Measurements from ENCODE around the gene PPP1R11. TPM values are rescaled to one million over a fixed set of nuclear protein-coding genes. Genes with fewer than 3 reads are reported as not detected.

The PPP1R11 gene
- total and polyA plus RNA-seq, 9 of the 15 experiments (the other 6 are each of a cell fraction or from before 2014, with no cell fraction given): 17.8 to 94.8 (median 44.6) TPM

DNA sequence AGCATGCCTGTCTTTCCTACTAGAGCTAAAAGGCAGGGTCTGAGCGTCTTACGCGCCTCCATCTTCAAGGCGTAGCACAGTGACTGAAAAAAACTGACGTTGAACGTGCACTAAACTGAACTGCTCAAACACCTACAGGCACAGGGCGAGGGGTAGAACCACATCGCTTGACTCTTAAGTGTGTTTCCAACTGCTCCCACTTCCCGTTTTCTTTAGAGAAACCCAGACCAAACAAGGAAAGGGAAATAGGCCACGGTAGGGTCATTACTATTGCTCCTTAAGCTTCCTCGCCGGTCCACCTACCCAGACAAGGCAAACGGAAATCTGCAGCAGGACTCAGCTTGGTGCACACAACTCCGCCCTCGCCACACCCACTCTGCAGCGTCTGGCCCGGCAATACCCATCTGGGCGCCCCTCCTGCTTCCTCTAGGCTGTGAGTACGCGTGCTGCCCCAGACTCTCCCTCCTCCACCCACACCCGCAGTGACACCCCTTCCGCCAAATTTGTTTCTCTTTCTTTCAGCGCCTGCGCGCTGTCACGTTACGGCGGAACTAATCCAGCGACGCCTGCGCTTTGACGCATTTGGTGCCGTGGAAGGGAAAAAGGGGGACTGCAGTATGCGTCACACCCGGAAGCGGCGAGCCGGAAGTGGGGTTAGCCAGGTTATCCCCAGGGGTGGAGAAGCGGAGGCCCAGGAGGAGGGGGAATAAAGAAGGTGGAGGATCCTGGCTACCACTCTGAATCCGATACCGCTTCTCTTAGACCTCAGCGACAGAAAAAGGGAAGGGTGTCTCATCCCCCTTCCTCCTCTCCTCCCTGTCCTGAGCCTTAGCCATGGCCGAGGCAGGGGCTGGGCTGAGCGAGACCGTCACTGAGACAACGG lies at the start of gene PPP1R11 (continued):
- TF ChIP-seq, protein P1, sequence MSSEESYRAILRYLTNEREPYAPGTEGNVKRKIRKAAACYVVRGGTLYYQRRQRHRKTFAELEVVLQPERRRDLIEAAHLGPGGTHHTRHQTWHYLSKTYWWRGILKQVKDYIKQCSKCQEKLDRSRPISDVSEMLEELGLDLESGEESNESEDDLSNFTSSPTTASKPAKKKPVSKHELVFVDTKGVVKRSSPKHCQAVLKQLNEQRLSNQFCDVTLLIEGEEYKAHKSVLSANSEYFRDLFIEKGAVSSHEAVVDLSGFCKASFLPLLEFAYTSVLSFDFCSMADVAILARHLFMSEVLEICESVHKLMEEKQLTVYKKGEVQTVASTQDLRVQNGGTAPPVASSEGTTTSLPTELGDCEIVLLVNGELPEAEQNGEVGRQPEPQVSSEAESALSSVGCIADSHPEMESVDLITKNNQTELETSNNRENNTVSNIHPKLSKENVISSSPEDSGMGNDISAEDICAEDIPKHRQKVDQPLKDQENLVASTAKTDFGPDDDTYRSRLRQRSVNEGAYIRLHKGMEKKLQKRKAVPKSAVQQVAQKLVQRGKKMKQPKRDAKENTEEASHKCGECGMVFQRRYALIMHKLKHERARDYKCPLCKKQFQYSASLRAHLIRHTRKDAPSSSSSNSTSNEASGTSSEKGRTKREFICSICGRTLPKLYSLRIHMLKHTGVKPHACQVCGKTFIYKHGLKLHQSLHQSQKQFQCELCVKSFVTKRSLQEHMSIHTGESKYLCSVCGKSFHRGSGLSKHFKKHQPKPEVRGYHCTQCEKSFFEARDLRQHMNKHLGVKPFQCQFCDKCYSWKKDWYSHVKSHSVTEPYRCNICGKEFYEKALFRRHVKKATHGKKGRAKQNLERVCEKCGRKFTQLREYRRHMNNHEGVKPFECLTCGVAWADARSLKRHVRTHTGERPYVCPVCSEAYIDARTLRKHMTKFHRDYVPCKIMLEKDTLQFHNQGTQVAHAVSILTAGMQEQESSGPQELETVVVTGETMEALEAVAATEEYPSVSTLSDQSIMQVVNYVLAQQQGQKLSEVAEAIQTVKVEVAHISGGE (CRISPR knock-in tag; IDR thresholded peaks at IDR 0.05): peak; percentile 92 to 99 (median 97); a peak in 5 of 6 replicates
- TF ChIP-seq IFI16 (CRISPR knock-in tag; IDR thresholded peaks at IDR 0.05): no peak
- TF ChIP-seq SAP30 (IDR thresholded peaks at IDR 0.05; ENCODE audit: borderline replicate concordance, insufficient read depth, low read depth, low read length, poor library complexity, severe bottlenecking): peak; percentile 58
- TF ChIP-seq, protein P2, sequence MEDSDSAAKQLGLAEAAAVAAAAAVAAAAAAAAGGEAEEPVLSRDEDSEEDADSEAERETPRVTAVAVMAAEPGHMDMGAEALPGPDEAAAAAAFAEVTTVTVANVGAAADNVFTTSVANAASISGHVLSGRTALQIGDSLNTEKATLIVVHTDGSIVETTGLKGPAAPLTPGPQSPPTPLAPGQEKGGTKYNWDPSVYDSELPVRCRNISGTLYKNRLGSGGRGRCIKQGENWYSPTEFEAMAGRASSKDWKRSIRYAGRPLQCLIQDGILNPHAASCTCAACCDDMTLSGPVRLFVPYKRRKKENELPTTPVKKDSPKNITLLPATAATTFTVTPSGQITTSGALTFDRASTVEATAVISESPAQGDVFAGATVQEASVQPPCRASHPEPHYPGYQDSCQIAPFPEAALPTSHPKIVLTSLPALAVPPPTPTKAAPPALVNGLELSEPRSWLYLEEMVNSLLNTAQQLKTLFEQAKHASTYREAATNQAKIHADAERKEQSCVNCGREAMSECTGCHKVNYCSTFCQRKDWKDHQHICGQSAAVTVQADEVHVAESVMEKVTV (CRISPR knock-in tag; IDR thresholded peaks at IDR 0.05): no peak
- TF ChIP-seq ZSCAN32 (CRISPR knock-in tag; IDR thresholded peaks at IDR 0.05): peak; percentile 45; the same call in 1 of the 2 replicates
- no peak for TF ChIP-seq PYGO2 (tag; IDR thresholded peaks at IDR 0.05)
- TF ChIP-seq, protein P3, sequence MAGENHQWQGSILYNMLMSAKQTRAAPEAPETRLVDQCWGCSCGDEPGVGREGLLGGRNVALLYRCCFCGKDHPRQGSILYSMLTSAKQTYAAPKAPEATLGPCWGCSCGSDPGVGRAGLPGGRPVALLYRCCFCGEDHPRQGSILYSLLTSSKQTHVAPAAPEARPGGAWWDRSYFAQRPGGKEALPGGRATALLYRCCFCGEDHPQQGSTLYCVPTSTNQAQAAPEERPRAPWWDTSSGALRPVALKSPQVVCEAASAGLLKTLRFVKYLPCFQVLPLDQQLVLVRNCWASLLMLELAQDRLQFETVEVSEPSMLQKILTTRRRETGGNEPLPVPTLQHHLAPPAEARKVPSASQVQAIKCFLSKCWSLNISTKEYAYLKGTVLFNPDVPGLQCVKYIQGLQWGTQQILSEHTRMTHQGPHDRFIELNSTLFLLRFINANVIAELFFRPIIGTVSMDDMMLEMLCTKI (IDR thresholded peaks at IDR 0.05; ENCODE audit: partially characterized antibody): no peak
- TF ChIP-seq CREBBP (IDR thresholded peaks at IDR 0.05; ENCODE audit: low read depth, low read length): no peak
- TF ChIP-seq, protein P4, sequence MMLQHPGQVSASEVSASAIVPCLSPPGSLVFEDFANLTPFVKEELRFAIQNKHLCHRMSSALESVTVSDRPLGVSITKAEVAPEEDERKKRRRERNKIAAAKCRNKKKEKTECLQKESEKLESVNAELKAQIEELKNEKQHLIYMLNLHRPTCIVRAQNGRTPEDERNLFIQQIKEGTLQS (IDR thresholded peaks at IDR 0.05): peak; percentile 87
- TF ChIP-seq, protein P4 (CRISPR knock-in tag; conservative IDR thresholded peaks at IDR 0.05): peak; percentile 86
- peak; percentile 94 for TF ChIP-seq SMAD4 (CRISPR knock-in tag; conservative IDR thresholded peaks at IDR 0.05)
- peak; percentile 79 for TF ChIP-seq ZNF584 (CRISPR knock-in tag; IDR thresholded peaks at IDR 0.05; ENCODE audit: low read depth)
- no peak; the same call in 1 of the 2 replicates for TF ChIP-seq KHSRP (IDR thresholded peaks at IDR 0.05)
- TF ChIP-seq, protein P5, sequence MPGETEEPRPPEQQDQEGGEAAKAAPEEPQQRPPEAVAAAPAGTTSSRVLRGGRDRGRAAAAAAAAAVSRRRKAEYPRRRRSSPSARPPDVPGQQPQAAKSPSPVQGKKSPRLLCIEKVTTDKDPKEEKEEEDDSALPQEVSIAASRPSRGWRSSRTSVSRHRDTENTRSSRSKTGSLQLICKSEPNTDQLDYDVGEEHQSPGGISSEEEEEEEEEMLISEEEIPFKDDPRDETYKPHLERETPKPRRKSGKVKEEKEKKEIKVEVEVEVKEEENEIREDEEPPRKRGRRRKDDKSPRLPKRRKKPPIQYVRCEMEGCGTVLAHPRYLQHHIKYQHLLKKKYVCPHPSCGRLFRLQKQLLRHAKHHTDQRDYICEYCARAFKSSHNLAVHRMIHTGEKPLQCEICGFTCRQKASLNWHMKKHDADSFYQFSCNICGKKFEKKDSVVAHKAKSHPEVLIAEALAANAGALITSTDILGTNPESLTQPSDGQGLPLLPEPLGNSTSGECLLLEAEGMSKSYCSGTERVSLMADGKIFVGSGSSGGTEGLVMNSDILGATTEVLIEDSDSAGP (CRISPR knock-in tag; IDR thresholded peaks at IDR 0.05): peak; percentile 58
- peak; percentile 14 for TF ChIP-seq ZFP36 (IDR thresholded peaks at IDR 0.05; ENCODE audit: low read depth, low read length, partially characterized antibody)
- TF ChIP-seq ZNF354B (CRISPR knock-in tag; IDR thresholded peaks at IDR 0.05): 0 out of 2 replicates have a peak, but pooled peaks have one; percentile 47
- peak; percentile 38 for TF ChIP-seq NCOR1 (IDR thresholded peaks at IDR 0.05)
